ENCODE data around the gene TRIM72. TPM values are rescaled to one million over a fixed set of nuclear protein-coding genes. Genes with fewer than 3 reads are reported as not detected.

Gene TRIM72
- total and polyA plus RNA-seq, 2 of the 8 experiments (the other 6 are each of a cell fraction or from before 2014, with no cell fraction given): 0.57 to 2.1 TPM

DNA sequence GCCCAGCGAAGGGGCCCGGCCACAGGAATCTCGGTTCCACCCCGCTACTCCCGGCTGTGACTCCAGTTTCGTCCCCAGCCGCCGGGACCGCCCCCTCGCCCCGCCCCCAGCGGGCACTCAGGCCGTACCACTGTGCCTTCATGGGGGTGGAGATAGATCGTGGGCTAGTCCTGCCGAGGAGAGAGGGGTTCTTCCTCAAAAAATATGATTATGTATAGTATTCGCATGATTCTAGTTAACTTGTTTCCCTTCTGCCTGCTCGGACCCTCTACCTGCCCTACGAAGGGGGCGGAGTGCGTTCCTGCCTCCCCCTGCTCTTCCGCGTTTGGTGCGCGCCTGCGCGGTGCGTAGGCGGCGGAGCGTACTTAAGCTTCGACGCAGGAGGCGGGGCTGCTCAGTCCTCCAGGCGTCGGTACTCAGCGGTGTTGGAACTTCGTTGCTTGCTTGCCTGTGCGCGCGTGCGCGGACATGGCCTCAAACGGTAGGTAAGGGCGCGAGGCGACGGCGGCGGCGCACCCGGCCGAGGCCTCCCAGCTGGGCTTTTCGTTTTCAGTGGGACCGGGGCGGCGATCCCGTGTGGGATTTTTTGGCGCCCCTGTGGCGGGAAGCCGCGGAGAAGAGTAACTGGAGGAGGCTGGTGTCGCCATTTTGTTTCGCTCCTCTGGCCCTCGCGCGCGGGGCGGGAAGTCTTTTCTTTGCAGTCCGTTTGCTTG lies 34.0 kb upstream of the TRIM72 start, which contains the start of gene FUS (continued):
- TF ChIP-seq TAF1 (IDR thresholded peaks at IDR 0.05; ENCODE audit: low read depth, low read length): peak; percentile 100
- peak; percentile 99 for TF ChIP-seq TBP (IDR thresholded peaks at IDR 0.05; ENCODE audit: low read depth, low read length)
- TF ChIP-seq CHD2 (IDR thresholded peaks at IDR 0.05; ENCODE audit: low read length): no peak; the same call in 1 of the 2 replicates
- TF ChIP-seq GTF2F1 (IDR thresholded peaks at IDR 0.05; ENCODE audit: borderline replicate concordance, low read depth, low read length): peak; percentile 96
- TF ChIP-seq, protein P1, sequence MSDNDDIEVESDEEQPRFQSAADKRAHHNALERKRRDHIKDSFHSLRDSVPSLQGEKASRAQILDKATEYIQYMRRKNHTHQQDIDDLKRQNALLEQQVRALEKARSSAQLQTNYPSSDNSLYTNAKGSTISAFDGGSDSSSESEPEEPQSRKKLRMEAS (IDR thresholded peaks at IDR 0.05): peak; percentile 72
- TF ChIP-seq SP2 (IDR thresholded peaks at IDR 0.05; ENCODE audit: low read length): no peak
- no peak for TF ChIP-seq EZH2 (IDR thresholded peaks at IDR 0.05; ENCODE audit: low read depth, low read length, severe bottlenecking)
- TF ChIP-seq JUND (IDR thresholded peaks at IDR 0.05; ENCODE audit: low read length): peak; percentile 98
- TF ChIP-seq EGR1 (IDR thresholded peaks at IDR 0.05; ENCODE audit: borderline replicate concordance, low read depth, low read length): peak; percentile 100
- TF ChIP-seq, protein P2, sequence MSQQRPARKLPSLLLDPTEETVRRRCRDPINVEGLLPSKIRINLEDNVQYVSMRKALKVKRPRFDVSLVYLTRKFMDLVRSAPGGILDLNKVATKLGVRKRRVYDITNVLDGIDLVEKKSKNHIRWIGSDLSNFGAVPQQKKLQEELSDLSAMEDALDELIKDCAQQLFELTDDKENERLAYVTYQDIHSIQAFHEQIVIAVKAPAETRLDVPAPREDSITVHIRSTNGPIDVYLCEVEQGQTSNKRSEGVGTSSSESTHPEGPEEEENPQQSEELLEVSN (IDR thresholded peaks at IDR 0.05): no peak
- no peak for TF ChIP-seq KDM1A (IDR thresholded peaks at IDR 0.05; ENCODE audit: borderline replicate concordance, low read length)
- no peak for TF ChIP-seq CTBP2 (IDR thresholded peaks at IDR 0.05; ENCODE audit: borderline replicate concordance, insufficient read depth, insufficient read length, low read length)
- TF ChIP-seq TEAD4 (IDR thresholded peaks at IDR 0.05; ENCODE audit: low read depth, low read length): no peak
- TF ChIP-seq SUZ12 (IDR thresholded peaks at IDR 0.05; ENCODE audit: low read length): no peak
- TF ChIP-seq CBX5 (IDR thresholded peaks at IDR 0.05; ENCODE audit: low read depth, low read length): no peak
- peak; percentile 93 for TF ChIP-seq YY1 (IDR thresholded peaks at IDR 0.05; ENCODE audit: low read depth, low read length)

All from H1 (cell line).